HepG2 (cell line): ENCODE data around the gene ATG2A. TPM values are rescaled to one million over a fixed set of nuclear protein-coding genes. Genes with fewer than 3 reads are reported as not detected.

Experiments used
- HOXA9 ChIP-seq: sonication (generic); formaldehyde crosslinking; IDR thresholded peaks from 2 replicates; pipeline ENCODE4 v1.8.1; 2022; ENCODE audit warnings: missing genetic modification reagents, mild to moderate bottlenecking, moderate library complexity, borderline replicate concordance
- MIER2 ChIP-seq: IDR thresholded peaks from 2 replicates; pipeline ENCODE4 v1.6.1; 2016; ENCODE audit warnings: missing biosample characterization, missing genetic modification reagents
- NFATC3 ChIP-seq: sonication (generic); formaldehyde crosslinking; IDR thresholded peaks from 2 replicates; pipeline ENCODE4 v1.5.1; 2020; ENCODE audit warnings: mild to moderate bottlenecking, missing genetic modification reagents
- PPARG ChIP-seq: conservative IDR thresholded peaks from 2 replicates; pipeline ENCODE4 v1.6.1; 2016; ENCODE audit warnings: missing biosample characterization, missing genetic modification reagents
- SAFB2 ChIP-seq: sonication (generic); formaldehyde crosslinking; IDR thresholded peaks from 2 replicates; pipeline ENCODE4 v1.5.1; 2020; ENCODE audit warnings: missing genetic modification reagents, low read depth, mild to moderate bottlenecking, borderline replicate concordance
- TAF15 ChIP-seq: fragments of 200-400 bp; formaldehyde crosslinking; IDR thresholded peaks from one replicate; pipeline ENCODE4 v1.6.1; 2018; ENCODE audit warnings: mild to moderate bottlenecking, low read depth, low read length; ENCODE audit not compliant: poor library complexity, severe bottlenecking
- YY1 ChIP-seq: IDR thresholded peaks from 2 replicates; pipeline ENCODE4 v1.6.1; 2011; ENCODE audit warnings: low read length, low read depth, moderate library complexity, mild to moderate bottlenecking; ENCODE audit not compliant: insufficient read depth, insufficient replicate concordance
- ZNF225 ChIP-seq: sonication (generic); formaldehyde crosslinking; IDR thresholded peaks from 2 replicates; pipeline ENCODE4 v1.4.0; 2020; ENCODE audit warnings: mild to moderate bottlenecking, missing genetic modification reagents
- ZNF451 ChIP-seq: sonication (generic); formaldehyde crosslinking; IDR thresholded peaks from 2 replicates; pipeline ENCODE4 v1.5.0; 2020; ENCODE audit warnings: mild to moderate bottlenecking, missing genetic modification reagents
- ZNF501 ChIP-seq: sonication (generic); formaldehyde crosslinking; IDR thresholded peaks from 2 replicates; pipeline ENCODE4 v1.5.1; 2020; ENCODE audit warnings: mild to moderate bottlenecking, moderate library complexity, missing genetic modification reagents
- polyA plus RNA-seq, 8 experiments: library from polyadenylated mRNA; depleted of rRNA in 3 of 8; stranded (reverse) in 7 of 8; unstranded in 1 of 8; fragments of >200 nt; fragmentation: Illumina TruSeq in 4 of 8; extraction: Trizol in 4 of 8; gene quantifications; 2 replicates each; pipeline versions ENCODE4 v1.2.1 to v1.2.3, GENCODE V29; 2011 to 2016; ENCODE audit warnings: low read depth in 4 of 8, missing spikeins in 1 of 8, mixed read lengths in 1 of 8; ENCODE audit not compliant: insufficient read depth in 1 of 8
- total RNA-seq, 5 experiments: library from RNA; depleted of rRNA; stranded (reverse); fragments of >200 nt; fragmentation: Illumina TruSeq; extraction: Trizol; gene quantifications; 2 replicates each; pipeline ENCODE4 v1.2.3, GENCODE V29; 2016; ENCODE audit warnings: low read depth in 1 of 5
- TF ChIP-seq, protein P1 (sequence below): sonication (generic); formaldehyde crosslinking; IDR thresholded peaks from 2 replicates; pipeline ENCODE4 v1.4.0; 2020; ENCODE audit warnings: missing genetic modification reagents, borderline replicate concordance
- TF ChIP-seq, protein P2 (sequence below), 2 experiments: fragments of 450-650 bp in 1 of 2; sonication (generic) in 1 of 2; formaldehyde crosslinking; IDR thresholded peaks; 2 replicates each; pipeline versions ENCODE4 v1.5.0 to v1.8.0; 2020 to 2022; ENCODE audit warnings: mild to moderate bottlenecking in 1 of 2, missing genetic modification reagents in 1 of 2
- TF ChIP-seq, protein P3 (sequence below): sonication (generic); formaldehyde crosslinking; IDR thresholded peaks from 2 replicates; pipeline ENCODE4 v1.4.0; 2020; ENCODE audit warnings: mild to moderate bottlenecking, missing genetic modification reagents, borderline replicate concordance
- TF ChIP-seq, protein P4 (sequence below): sonication (generic); formaldehyde crosslinking; IDR thresholded peaks from 2 replicates; pipeline ENCODE4 v1.5.0; 2020; ENCODE audit warnings: mild to moderate bottlenecking, missing genetic modification reagents, moderate library complexity
- TF ChIP-seq, protein P5 (sequence below): IDR thresholded peaks from 2 replicates; pipeline ENCODE4 v1.6.1; 2012; ENCODE audit warnings: inconsistent platforms

Gene ATG2A
- total and polyA plus RNA-seq, 2 of the 13 experiments (the other 11 are each of a cell fraction or from before 2014, with no cell fraction given) = 6.7 to 8.0 TPM

DNA sequence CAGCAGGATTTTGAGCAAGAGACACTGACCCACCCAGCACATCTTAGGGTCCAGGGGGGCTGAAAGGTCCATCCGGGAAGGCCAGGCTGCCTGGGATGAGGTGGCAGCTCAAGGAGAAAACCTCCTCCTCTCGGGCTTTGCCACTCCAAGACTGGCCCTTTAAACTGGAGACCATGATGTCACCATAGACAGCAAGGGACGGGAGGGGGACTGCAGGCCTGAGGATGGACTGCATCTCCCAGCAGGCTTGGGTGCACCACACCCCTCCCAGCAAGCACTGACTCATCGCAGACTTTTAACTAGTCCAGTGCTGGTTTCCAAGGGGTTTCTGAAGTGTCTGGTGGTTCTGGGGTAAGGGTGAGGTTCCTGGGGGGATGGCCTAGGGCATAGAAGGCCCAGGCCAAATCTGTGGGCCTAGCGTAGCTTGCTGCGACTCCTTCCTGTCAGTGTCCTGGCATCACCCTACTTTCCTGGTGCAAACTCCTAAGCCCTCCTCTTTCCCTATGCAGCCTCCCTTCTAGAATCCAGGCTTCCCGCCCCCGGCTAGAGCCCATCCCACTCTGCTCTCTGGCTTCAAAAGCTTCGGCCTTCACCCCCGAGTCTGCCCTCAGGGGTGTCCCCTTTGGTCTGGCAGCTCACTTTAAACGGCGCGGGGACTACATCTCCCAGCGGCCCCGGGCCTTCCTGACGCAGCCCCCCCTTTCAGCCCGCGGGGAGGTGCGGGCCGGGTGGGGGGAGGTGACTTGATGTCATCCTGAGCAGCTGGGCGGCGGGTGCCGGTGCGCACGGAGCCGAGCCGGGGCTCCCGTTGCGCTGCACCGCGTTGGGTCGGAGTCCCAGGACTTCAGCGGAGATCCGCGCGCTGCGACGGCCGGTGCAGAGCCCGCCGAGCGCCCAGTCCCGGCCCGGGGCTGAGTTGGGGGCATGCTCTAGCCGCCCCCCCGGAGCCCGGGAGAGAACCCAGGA lies 7.2 kb upstream of the ATG2A start, which contains the start of gene PPP2R5B (continued):
- TF ChIP-seq, protein P1, sequence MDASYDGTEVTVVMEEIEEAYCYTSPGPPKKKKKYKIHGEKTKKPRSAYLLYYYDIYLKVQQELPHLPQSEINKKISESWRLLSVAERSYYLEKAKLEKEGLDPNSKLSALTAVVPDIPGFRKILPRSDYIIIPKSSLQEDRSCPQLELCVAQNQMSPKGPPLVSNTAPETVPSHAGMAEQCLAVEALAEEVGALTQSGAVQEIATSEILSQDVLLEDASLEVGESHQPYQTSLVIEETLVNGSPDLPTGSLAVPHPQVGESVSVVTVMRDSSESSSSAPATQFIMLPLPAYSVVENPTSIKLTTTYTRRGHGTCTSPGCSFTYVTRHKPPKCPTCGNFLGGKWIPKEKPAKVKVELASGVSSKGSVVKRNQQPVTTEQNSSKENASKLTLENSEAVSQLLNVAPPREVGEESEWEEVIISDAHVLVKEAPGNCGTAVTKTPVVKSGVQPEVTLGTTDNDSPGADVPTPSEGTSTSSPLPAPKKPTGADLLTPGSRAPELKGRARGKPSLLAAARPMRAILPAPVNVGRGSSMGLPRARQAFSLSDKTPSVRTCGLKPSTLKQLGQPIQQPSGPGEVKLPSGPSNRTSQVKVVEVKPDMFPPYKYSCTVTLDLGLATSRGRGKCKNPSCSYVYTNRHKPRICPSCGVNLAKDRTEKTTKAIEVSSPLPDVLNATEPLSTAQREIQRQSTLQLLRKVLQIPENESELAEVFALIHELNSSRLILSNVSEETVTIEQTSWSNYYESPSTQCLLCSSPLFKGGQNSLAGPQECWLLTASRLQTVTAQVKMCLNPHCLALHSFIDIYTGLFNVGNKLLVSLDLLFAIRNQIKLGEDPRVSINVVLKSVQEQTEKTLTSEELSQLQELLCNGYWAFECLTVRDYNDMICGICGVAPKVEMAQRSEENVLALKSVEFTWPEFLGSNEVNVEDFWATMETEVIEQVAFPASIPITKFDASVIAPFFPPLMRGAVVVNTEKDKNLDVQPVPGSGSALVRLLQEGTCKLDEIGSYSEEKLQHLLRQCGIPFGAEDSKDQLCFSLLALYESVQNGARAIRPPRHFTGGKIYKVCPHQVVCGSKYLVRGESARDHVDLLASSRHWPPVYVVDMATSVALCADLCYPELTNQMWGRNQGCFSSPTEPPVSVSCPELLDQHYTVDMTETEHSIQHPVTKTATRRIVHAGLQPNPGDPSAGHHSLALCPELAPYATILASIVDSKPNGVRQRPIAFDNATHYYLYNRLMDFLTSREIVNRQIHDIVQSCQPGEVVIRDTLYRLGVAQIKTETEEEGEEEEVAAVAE (CRISPR knock-in tag) = peak; percentile 51
- TF ChIP-seq ZNF225 (no peak), SAFB2 (CRISPR knock-in tag) (peak; percentile 85), YY1 (peak; percentile 37), ZNF501 (peak; percentile 91), NFATC3 (CRISPR knock-in tag) (0 out of 2 replicates have a peak, but pooled peaks have one; percentile 15), MIER2 (CRISPR knock-in tag) (no peak), TAF15 (peak; percentile 31), ZNF451 (no peak), PPARG (CRISPR knock-in tag) (peak; percentile 15; the same call in 1 of the 2 replicates), HOXA9 (no peak)
- TF ChIP-seq, protein P2, sequence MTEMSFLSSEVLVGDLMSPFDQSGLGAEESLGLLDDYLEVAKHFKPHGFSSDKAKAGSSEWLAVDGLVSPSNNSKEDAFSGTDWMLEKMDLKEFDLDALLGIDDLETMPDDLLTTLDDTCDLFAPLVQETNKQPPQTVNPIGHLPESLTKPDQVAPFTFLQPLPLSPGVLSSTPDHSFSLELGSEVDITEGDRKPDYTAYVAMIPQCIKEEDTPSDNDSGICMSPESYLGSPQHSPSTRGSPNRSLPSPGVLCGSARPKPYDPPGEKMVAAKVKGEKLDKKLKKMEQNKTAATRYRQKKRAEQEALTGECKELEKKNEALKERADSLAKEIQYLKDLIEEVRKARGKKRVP (CRISPR knock-in tag; IDR thresholded peaks at IDR 0.05) = peak in 1 of 2 experiments; percentile 27; a peak in 1 of 4 replicates
- TF ChIP-seq, protein P3, sequence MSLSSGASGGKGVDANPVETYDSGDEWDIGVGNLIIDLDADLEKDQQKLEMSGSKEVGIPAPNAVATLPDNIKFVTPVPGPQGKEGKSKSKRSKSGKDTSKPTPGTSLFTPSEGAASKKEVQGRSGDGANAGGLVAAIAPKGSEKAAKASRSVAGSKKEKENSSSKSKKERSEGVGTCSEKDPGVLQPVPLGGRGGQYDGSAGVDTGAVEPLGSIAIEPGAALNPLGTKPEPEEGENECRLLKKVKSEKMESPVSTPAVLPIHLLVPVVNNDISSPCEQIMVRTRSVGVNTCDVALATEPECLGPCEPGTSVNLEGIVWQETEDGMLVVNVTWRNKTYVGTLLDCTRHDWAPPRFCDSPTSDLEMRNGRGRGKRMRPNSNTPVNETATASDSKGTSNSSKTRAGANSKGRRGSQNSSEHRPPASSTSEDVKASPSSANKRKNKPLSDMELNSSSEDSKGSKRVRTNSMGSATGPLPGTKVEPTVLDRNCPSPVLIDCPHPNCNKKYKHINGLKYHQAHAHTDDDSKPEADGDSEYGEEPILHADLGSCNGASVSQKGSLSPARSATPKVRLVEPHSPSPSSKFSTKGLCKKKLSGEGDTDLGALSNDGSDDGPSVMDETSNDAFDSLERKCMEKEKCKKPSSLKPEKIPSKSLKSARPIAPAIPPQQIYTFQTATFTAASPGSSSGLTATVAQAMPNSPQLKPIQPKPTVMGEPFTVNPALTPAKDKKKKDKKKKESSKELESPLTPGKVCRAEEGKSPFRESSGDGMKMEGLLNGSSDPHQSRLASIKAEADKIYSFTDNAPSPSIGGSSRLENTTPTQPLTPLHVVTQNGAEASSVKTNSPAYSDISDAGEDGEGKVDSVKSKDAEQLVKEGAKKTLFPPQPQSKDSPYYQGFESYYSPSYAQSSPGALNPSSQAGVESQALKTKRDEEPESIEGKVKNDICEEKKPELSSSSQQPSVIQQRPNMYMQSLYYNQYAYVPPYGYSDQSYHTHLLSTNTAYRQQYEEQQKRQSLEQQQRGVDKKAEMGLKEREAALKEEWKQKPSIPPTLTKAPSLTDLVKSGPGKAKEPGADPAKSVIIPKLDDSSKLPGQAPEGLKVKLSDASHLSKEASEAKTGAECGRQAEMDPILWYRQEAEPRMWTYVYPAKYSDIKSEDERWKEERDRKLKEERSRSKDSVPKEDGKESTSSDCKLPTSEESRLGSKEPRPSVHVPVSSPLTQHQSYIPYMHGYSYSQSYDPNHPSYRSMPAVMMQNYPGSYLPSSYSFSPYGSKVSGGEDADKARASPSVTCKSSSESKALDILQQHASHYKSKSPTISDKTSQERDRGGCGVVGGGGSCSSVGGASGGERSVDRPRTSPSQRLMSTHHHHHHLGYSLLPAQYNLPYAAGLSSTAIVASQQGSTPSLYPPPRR = no peak
- TF ChIP-seq, protein P4, sequence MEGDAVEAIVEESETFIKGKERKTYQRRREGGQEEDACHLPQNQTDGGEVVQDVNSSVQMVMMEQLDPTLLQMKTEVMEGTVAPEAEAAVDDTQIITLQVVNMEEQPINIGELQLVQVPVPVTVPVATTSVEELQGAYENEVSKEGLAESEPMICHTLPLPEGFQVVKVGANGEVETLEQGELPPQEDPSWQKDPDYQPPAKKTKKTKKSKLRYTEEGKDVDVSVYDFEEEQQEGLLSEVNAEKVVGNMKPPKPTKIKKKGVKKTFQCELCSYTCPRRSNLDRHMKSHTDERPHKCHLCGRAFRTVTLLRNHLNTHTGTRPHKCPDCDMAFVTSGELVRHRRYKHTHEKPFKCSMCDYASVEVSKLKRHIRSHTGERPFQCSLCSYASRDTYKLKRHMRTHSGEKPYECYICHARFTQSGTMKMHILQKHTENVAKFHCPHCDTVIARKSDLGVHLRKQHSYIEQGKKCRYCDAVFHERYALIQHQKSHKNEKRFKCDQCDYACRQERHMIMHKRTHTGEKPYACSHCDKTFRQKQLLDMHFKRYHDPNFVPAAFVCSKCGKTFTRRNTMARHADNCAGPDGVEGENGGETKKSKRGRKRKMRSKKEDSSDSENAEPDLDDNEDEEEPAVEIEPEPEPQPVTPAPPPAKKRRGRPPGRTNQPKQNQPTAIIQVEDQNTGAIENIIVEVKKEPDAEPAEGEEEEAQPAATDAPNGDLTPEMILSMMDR (CRISPR knock-in tag) = peak; percentile 4; the same call in 1 of the 2 replicates
- TF ChIP-seq, protein P5, sequence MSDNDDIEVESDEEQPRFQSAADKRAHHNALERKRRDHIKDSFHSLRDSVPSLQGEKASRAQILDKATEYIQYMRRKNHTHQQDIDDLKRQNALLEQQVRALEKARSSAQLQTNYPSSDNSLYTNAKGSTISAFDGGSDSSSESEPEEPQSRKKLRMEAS = peak; percentile 43
